ENCODE data around the gene SLC9A4.

The SLC9A4 gene

DNA sequence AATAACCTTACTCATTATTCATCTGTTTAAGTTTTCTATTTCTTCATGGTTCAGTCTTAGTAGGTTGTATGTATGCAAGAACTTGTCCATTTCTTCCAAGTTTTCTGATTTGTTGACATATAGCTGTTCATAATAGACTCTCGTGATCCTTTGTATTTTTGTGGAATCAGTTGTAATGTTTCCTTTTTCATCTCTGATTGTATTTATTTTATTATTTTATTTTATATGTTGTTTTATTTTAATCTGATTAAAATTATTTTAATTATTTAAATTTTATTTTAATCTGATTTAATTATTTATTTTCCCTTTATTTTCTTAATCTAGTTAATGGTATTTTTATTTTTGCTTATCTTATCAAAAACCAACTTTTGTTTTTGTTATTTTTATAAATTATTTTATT is 102.9 kb downstream of the SLC9A4 start:
- no peak for DNase-seq (ENCODE audit: low read depth, low spot score)
- H3K4me1 ChIP-seq (ENCODE audit: insufficient read depth, insufficient read length): no peaks in the 10 kb centered on the region
- TF ChIP-seq YY1 (IDR thresholded peaks at IDR 0.05; ENCODE audit: insufficient read depth, insufficient read length) (no peak), ZNF274 (IDR thresholded peaks at IDR 0.05; ENCODE audit: low read depth, low read length) (no peak), SUZ12 (IDR thresholded peaks at IDR 0.05; ENCODE audit: extremely low read depth, insufficient read depth, insufficient read length) (no peak)
- no peak overlapping the region for H3K4me3 ChIP-seq (ENCODE audit: insufficient read length, low read depth)
- H3K9ac ChIP-seq (ENCODE audit: insufficient read length, low read depth): no peak overlapping the region
- H3K9me3 ChIP-seq (ENCODE audit: insufficient read depth, low read length): peaks cover 22% of the 10 kb centered on the region; the same call in 1 of the 2 replicates
- H3K27me3 ChIP-seq (ENCODE audit: insufficient read depth, insufficient read length): no peaks in the 10 kb centered on the region
- no peaks in the 10 kb centered on the region for H3K36me3 ChIP-seq (ENCODE audit: insufficient read depth, insufficient read length, low read length)

DNA sequence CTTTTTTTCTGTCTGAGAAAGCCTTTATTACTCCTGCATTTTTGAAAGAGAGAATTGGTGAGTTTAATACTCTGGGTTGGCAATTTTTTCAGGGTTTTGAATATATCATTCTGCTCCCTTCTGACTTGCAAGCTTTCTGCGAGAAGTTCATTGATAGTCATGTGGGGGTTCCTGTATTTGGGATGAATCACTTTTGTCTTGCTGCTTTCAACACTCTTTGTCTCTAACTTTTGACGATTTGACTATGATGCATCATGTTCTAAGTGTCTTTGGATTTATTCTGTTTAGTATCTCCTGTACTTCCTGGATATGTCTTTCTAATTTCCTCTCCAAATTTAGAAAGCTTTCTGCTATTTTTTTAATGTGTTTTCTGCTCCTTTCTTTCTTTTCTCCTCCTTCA is 105.3 kb downstream of the SLC9A4 start:
- H3K4me1 ChIP-seq (ENCODE audit: insufficient read depth, insufficient read length): no peaks in the 10 kb centered on the region
- no peaks in the 10 kb centered on the region for H3K27me3 ChIP-seq (ENCODE audit: insufficient read depth, insufficient read length)
- H3K4me3 ChIP-seq (ENCODE audit: insufficient read length, low read depth): no peak overlapping the region
- H3K9me3 ChIP-seq (ENCODE audit: insufficient read depth, low read length): peaks cover 9% of the 10 kb centered on the region; the same call in 1 of the 2 replicates
- H3K9ac ChIP-seq (ENCODE audit: insufficient read length, low read depth): no peak overlapping the region
- no peaks in the 10 kb centered on the region for H3K36me3 ChIP-seq (ENCODE audit: insufficient read depth, insufficient read length, low read length)
- no peak for TF ChIP-seq SUZ12 (IDR thresholded peaks at IDR 0.05; ENCODE audit: extremely low read depth, insufficient read depth, insufficient read length)
- no peak for TF ChIP-seq ZNF274 (IDR thresholded peaks at IDR 0.05; ENCODE audit: low read depth, low read length)
- TF ChIP-seq YY1 (IDR thresholded peaks at IDR 0.05; ENCODE audit: insufficient read depth, insufficient read length): no peak
- DNase-seq (ENCODE audit: low read depth, low spot score): no peak

GRCh38 chr2:102581911-102582310 is 108.9 kb downstream of the SLC9A4 start:
- TF ChIP-seq ZNF274 (IDR thresholded peaks at IDR 0.05; ENCODE audit: low read depth, low read length) (no peak), SUZ12 (IDR thresholded peaks at IDR 0.05; ENCODE audit: extremely low read depth, insufficient read depth, insufficient read length) (no peak), YY1 (IDR thresholded peaks at IDR 0.05; ENCODE audit: insufficient read depth, insufficient read length) (no peak)
- no peak for DNase-seq (ENCODE audit: low read depth, low spot score)
- H3K27me3 ChIP-seq (ENCODE audit: insufficient read depth, insufficient read length): no peaks in the 10 kb centered on the region
- no peak overlapping the region for H3K9ac ChIP-seq (ENCODE audit: insufficient read length, low read depth)
- no peaks in the 10 kb centered on the region for H3K36me3 ChIP-seq (ENCODE audit: insufficient read depth, insufficient read length, low read length)
- no peaks in the 10 kb centered on the region for H3K4me1 ChIP-seq (ENCODE audit: insufficient read depth, insufficient read length)
- H3K4me3 ChIP-seq (ENCODE audit: insufficient read length, low read depth): no peak overlapping the region
- peaks cover 12% of the 10 kb centered on the region; the same call in 1 of the 2 replicates for H3K9me3 ChIP-seq (ENCODE audit: insufficient read depth, low read length)

DNA sequence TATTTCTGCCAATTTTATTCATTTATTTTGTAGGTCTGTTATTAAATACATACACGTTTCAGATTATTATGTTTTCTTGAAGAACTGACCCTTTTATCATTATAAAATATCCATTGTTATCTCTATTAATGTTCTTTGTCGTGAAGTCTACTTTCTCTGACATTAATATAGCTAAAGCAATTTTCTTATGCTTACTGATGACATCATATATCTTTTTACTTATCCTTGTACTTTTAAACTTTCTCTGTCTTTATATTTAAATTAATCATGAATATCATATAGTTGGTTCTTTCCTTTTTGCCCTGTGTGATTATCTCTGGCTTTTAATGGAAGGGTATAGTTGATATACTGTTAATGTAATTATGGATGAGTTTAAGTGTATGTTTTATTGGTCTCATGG is 109.8 kb downstream of the SLC9A4 start:
- TF ChIP-seq SUZ12 (IDR thresholded peaks at IDR 0.05; ENCODE audit: extremely low read depth, insufficient read depth, insufficient read length): no peak
- TF ChIP-seq ZNF274 (IDR thresholded peaks at IDR 0.05; ENCODE audit: low read depth, low read length): no peak
- no peak for TF ChIP-seq YY1 (IDR thresholded peaks at IDR 0.05; ENCODE audit: insufficient read depth, insufficient read length)
- no peak for DNase-seq (ENCODE audit: low read depth, low spot score)
- Histone ChIP-seq H3K36me3 (ENCODE audit: insufficient read depth, insufficient read length, low read length) (no peaks in the 10 kb centered on the region), H3K9me3 (ENCODE audit: insufficient read depth, low read length) (peaks cover 12% of the 10 kb centered on the region; the same call in 1 of the 2 replicates), H3K4me1 (ENCODE audit: insufficient read depth, insufficient read length) (no peaks in the 10 kb centered on the region), H3K27me3 (ENCODE audit: insufficient read depth, insufficient read length) (no peaks in the 10 kb centered on the region), H3K4me3 (ENCODE audit: insufficient read length, low read depth) (no peak overlapping the region), H3K9ac (ENCODE audit: insufficient read length, low read depth) (no peak overlapping the region)

Data from NT2/D1 (cell line).